Purkinje cell (primary cell): ENCODE data around the gene TNFRSF25. TPM values are rescaled to one million over a fixed set of nuclear protein-coding genes. Genes with fewer than 3 reads are reported as not detected.

Experiments
- polyA plus RNA-seq: library from polyadenylated mRNA; unstranded; fragments of >200 nt; fragmentation: Nextera tagmentation; gene quantifications from 2 replicates; pipeline ENCODE4 v1.2.1, GENCODE V29; 2014

Gene TNFRSF25
- polyA plus RNA-seq = 2.7 and 6.0 TPM in 2 replicates

GRCh38 chr1:6466023-6466422 lies at the start of gene TNFRSF25:
TNFRSF25 (minus strand) TSS chr1:6466173; CDS start chr1:6466107, 66 bp downstream.

GRCh38 chr1:6491480-6491962 lies 25.5 kb upstream of the TNFRSF25 start, which contains the start of gene PLEKHG5:
PLEKHG5 (minus strand) TSS chr1:6491667; CDS start chr1:6477571, 14,096 bp downstream.

GRCh38 chr1:6424619-6425593 lies 41.1 kb downstream of the TNFRSF25 start, which contains the start of gene ESPN:
ESPN (plus strand) TSS chr1:6424776; CDS start chr1:6424956, 180 bp downstream.

GRCh38 chr1:6419804-6420453 lies 46.0 kb downstream of the TNFRSF25 start, which contains the start of gene HES2:
HES2 (minus strand) TSS chr1:6419919; CDS start chr1:6419820, 99 bp downstream.

Other genes with a start within 250 kb of the TNFRSF25 start
- 123 and 159 TPM in 2 replicates for gene ICMT, start 230.2 kb downstream of the TNFRSF25 start, polyA plus RNA-seq
- not detected in 2 replicates for gene HES3, start 222.0 kb downstream of the TNFRSF25 start, polyA plus RNA-seq
- not detected in 2 replicates for gene GPR153, start 205.1 kb downstream of the TNFRSF25 start, polyA plus RNA-seq
- gene ACOT7, start 72.4 kb downstream of the TNFRSF25 start, polyA plus RNA-seq = 153 and 161 TPM in 2 replicates
- not detected in 2 replicates for gene HES2, start 46.3 kb downstream of the TNFRSF25 start, polyA plus RNA-seq
- 5.3 and 10.1 TPM in 2 replicates for gene ESPN, start 41.4 kb downstream of the TNFRSF25 start, polyA plus RNA-seq
- 1.8 and 2.4 TPM in 2 replicates for gene PLEKHG5, start 25.5 kb upstream of the TNFRSF25 start, polyA plus RNA-seq
- gene NOL9, start 88.3 kb upstream of the TNFRSF25 start, polyA plus RNA-seq = 2.2 and 4.6 TPM in 2 replicates
- gene TAS1R1, start 89.1 kb upstream of the TNFRSF25 start, polyA plus RNA-seq = 0.35 TPM in 1 of 2 replicates, not detected in the other
- gene ZBTB48, start 113.8 kb upstream of the TNFRSF25 start, polyA plus RNA-seq = 0.69 and 1.4 TPM in 2 replicates
- gene KLHL21, start 136.7 kb upstream of the TNFRSF25 start, polyA plus RNA-seq = 1.6 and 2.7 TPM in 2 replicates
- 2.1 and 2.3 TPM in 2 replicates for gene PHF13, start 147.6 kb upstream of the TNFRSF25 start, polyA plus RNA-seq
- gene THAP3, start 158.7 kb upstream of the TNFRSF25 start, polyA plus RNA-seq = 4.7 and 7.4 TPM in 2 replicates
- 26.0 and 32.5 TPM in 2 replicates for gene DNAJC11, start 235.6 kb upstream of the TNFRSF25 start, polyA plus RNA-seq